GM19240 (cell line): ENCODE measurements around the gene TNIK.
"Not testable (repeated sequence)": the region's sequence is repeated elsewhere in the genome, so short reads cannot be mapped to it uniquely, and the experiment has no call there.

Source experiments
- DNase-seq: peaks from one replicate; pipeline ENCODE4 v3.0.0; 2011; ENCODE audit warnings: low spot score; ENCODE audit not compliant: insufficient read length

Gene TNIK

GRCh38 chr3:171314341-171314740 lies 145.9 kb downstream of the TNIK start:
- no peak for DNase-seq

- no peak for DNase-seq
Measured at GRCh38 chr3:171313702-171314101, 146.5 kb downstream of the TNIK start.

GRCh38 chr3:171312741-171313140 lies 147.5 kb downstream of the TNIK start:
- no peak for DNase-seq

- no peak for DNase-seq
Measured at GRCh38 chr3:171311784-171312183, 148.4 kb downstream of the TNIK start.

- DNase-seq: no peak
Measured at GRCh38 chr3:171309906-171310359, 150.3 kb downstream of the TNIK start.

- DNase-seq: no peak
Measured at GRCh38 chr3:171307988-171308387, 152.2 kb downstream of the TNIK start.

GRCh38 chr3:171307046-171307585 lies 153.1 kb downstream of the TNIK start:
- DNase-seq: no peak

- no peak for DNase-seq
Measured at GRCh38 chr3:171306631-171307030, 153.6 kb downstream of the TNIK start.

- DNase-seq: not testable (repeated sequence)
Measured at GRCh38 chr3:171305823-171306222, 154.4 kb downstream of the TNIK start.

GRCh38 chr3:171304498-171304897 lies 155.7 kb downstream of the TNIK start:
- DNase-seq: not testable (repeated sequence)

GRCh38 chr3:171304017-171304416 lies 156.2 kb downstream of the TNIK start:
- DNase-seq: not testable (repeated sequence)

GRCh38 chr3:171301998-171302397 lies 158.2 kb downstream of the TNIK start:
- DNase-seq: no peak

GRCh38 chr3:171301002-171301401 lies 159.2 kb downstream of the TNIK start:
- DNase-seq: no peak

- no peak for DNase-seq
Measured at GRCh38 chr3:171297951-171298350, 162.3 kb downstream of the TNIK start.

GRCh38 chr3:171297207-171297606 lies 163.0 kb downstream of the TNIK start:
- DNase-seq: no peak

- DNase-seq: no peak
Measured at GRCh38 chr3:171295484-171296373, 164.5 kb downstream of the TNIK start.

GRCh38 chr3:171293142-171293782 lies 166.9 kb downstream of the TNIK start:
- DNase-seq: no peak

- DNase-seq: no peak
Measured at GRCh38 chr3:171290680-171291079, 169.5 kb downstream of the TNIK start.

GRCh38 chr3:171289291-171289690 lies 170.9 kb downstream of the TNIK start:
- no peak for DNase-seq

- DNase-seq: not testable (repeated sequence)
Measured at GRCh38 chr3:171287761-171288160, 172.4 kb downstream of the TNIK start.

GRCh38 chr3:171286580-171287249 lies 173.5 kb downstream of the TNIK start:
- peak; percentile 9 for DNase-seq

- no peak for DNase-seq
Measured at GRCh38 chr3:171285287-171285686, 174.9 kb downstream of the TNIK start.
